ENCODE measurements around the gene AWAT2. TPM values are rescaled to one million over a fixed set of nuclear protein-coding genes. Genes with fewer than 3 reads are reported as not detected.
"Not testable (repeated sequence)": the region's sequence is repeated elsewhere in the genome, so short reads cannot be mapped to it uniquely, and the experiment has no call there.

Gene AWAT2
- total RNA-seq, 1 donor from 2014 or later, result not detected

- Mint-ChIP-seq H3K9me3 (no peaks in the 10 kb centered on the region), H3K4me3 (no peak overlapping the region), H3K36me3 (no peaks in the 10 kb centered on the region), H3K27me3 (no peaks in the 10 kb centered on the region), H3K27ac (no peak overlapping the region), H3K4me1 (ENCODE audit: unreplicated experiment) (no peaks in the 10 kb centered on the region)
- no peak for TF ChIP-seq CTCF (conservative IDR thresholded peaks at IDR 0.05)
- DNase-seq (ENCODE audit: extremely low spot score, unreplicated experiment), result no peak
Observed at GRCh38 chrX:70012756-70013155, 37.0 kb downstream of the AWAT2 start.

- DNase-seq (ENCODE audit: extremely low spot score, unreplicated experiment), result no peak
- Mint-ChIP-seq H3K27ac (no peak overlapping the region), H3K9me3 (no peaks in the 10 kb centered on the region), H3K27me3 (no peaks in the 10 kb centered on the region), H3K4me1 (ENCODE audit: unreplicated experiment) (no peaks in the 10 kb centered on the region), H3K4me3 (no peak overlapping the region), H3K36me3 (no peaks in the 10 kb centered on the region)
- TF ChIP-seq CTCF (conservative IDR thresholded peaks at IDR 0.05), result no peak
Observed at GRCh38 chrX:70009970-70010369, 39.8 kb downstream of the AWAT2 start.

GRCh38 chrX:70009049-70009448 lies 40.7 kb downstream of the AWAT2 start:
- Mint-ChIP-seq H3K27ac (no peak overlapping the region), H3K4me3 (no peak overlapping the region), H3K9me3 (no peaks in the 10 kb centered on the region), H3K4me1 (ENCODE audit: unreplicated experiment) (no peaks in the 10 kb centered on the region), H3K27me3 (no peaks in the 10 kb centered on the region), H3K36me3 (no peaks in the 10 kb centered on the region)
- no peak for DNase-seq (ENCODE audit: extremely low spot score, unreplicated experiment)
- TF ChIP-seq CTCF (conservative IDR thresholded peaks at IDR 0.05), result no peak

GRCh38 chrX:70007946-70008345 lies 41.8 kb downstream of the AWAT2 start:
- Mint-ChIP-seq H3K4me1 (ENCODE audit: unreplicated experiment) (no peaks in the 10 kb centered on the region), H3K27ac (no peak overlapping the region), H3K27me3 (no peaks in the 10 kb centered on the region), H3K36me3 (no peaks in the 10 kb centered on the region), H3K9me3 (no peaks in the 10 kb centered on the region), H3K4me3 (no peak overlapping the region)
- TF ChIP-seq CTCF (conservative IDR thresholded peaks at IDR 0.05), result no peak
- no peak for DNase-seq (ENCODE audit: extremely low spot score, unreplicated experiment)

- H3K36me3 Mint-ChIP-seq, result no peaks in the 10 kb centered on the region
- no peaks in the 10 kb centered on the region for H3K27me3 Mint-ChIP-seq
- no peak for DNase-seq (ENCODE audit: extremely low spot score, unreplicated experiment)
- H3K4me1 Mint-ChIP-seq (ENCODE audit: unreplicated experiment), result no peaks in the 10 kb centered on the region
- H3K4me3 Mint-ChIP-seq, result no peak overlapping the region
- H3K9me3 Mint-ChIP-seq, result no peaks in the 10 kb centered on the region
- no peak overlapping the region for H3K27ac Mint-ChIP-seq
- TF ChIP-seq CTCF (conservative IDR thresholded peaks at IDR 0.05), result no peak
Observed at GRCh38 chrX:70001708-70002341, 47.9 kb downstream of the AWAT2 start.

- Mint-ChIP-seq H3K9me3 (no peaks in the 10 kb centered on the region), H3K36me3 (no peaks in the 10 kb centered on the region), H3K4me1 (ENCODE audit: unreplicated experiment) (no peaks in the 10 kb centered on the region), H3K27me3 (no peaks in the 10 kb centered on the region), H3K27ac (no peak overlapping the region), H3K4me3 (no peak overlapping the region)
- no peak for DNase-seq (ENCODE audit: extremely low spot score, unreplicated experiment)
- TF ChIP-seq CTCF (conservative IDR thresholded peaks at IDR 0.05), result no peak
Observed at GRCh38 chrX:70001269-70001668, 48.5 kb downstream of the AWAT2 start.

GRCh38 chrX:69998299-69998698 lies 51.4 kb downstream of the AWAT2 start:
- not testable (repeated sequence) for H3K27ac Mint-ChIP-seq, H3K9me3 Mint-ChIP-seq, H3K27me3 Mint-ChIP-seq

More at GRCh38 chrX:69998299-69998698, 51.4 kb downstream of the AWAT2 start:
- not testable (repeated sequence) for DNase-seq (ENCODE audit: extremely low spot score, unreplicated experiment); H3K4me1 Mint-ChIP-seq (ENCODE audit: unreplicated experiment); H3K36me3 Mint-ChIP-seq; H3K4me3 Mint-ChIP-seq

Measured in type B pancreatic cell (in vitro differentiated cells).